ENCODE data around the gene BLCAP. TPM values are rescaled to one million over a fixed set of nuclear protein-coding genes. Genes with fewer than 3 reads are reported as not detected.
A peak's percentile ranks its signal among the peaks of the same experiment; 100 is the strongest.

The BLCAP gene
- polyA plus RNA-seq, 1 donor = 86.6 TPM

- H3K9me3 ChIP-seq (ENCODE audit: control insufficient read depth, low read depth, low read length) = peaks cover 7% of the 10 kb centered on the region
- peaks cover 64% of the 10 kb centered on the region for H3K36me3 ChIP-seq (ENCODE audit: control insufficient read depth, insufficient read depth, low read length)
- 20% methylated on average over 2 of the region's 13 CpGs for WGBS (ENCODE audit: insufficient coverage, low lambda C conversion rate)
- peaks cover 9% of the 10 kb centered on the region for H3K4me1 ChIP-seq (ENCODE audit: control insufficient read depth, insufficient read depth, low read length)
- no peak overlapping the region for H3K4me3 ChIP-seq (ENCODE audit: low read length)
- H3K27ac ChIP-seq (ENCODE audit: low read length) = peak overlapping the region; percentile 25
- H3K27me3 ChIP-seq (ENCODE audit: control insufficient read depth, insufficient read depth, low read length) = no peaks in the 10 kb centered on the region
- DNase-seq = peak in 1 of 2 donors; percentile 61
Measured at GRCh38 chr20:37516811-37517750, 10.6 kb downstream of the BLCAP start.

DNA sequence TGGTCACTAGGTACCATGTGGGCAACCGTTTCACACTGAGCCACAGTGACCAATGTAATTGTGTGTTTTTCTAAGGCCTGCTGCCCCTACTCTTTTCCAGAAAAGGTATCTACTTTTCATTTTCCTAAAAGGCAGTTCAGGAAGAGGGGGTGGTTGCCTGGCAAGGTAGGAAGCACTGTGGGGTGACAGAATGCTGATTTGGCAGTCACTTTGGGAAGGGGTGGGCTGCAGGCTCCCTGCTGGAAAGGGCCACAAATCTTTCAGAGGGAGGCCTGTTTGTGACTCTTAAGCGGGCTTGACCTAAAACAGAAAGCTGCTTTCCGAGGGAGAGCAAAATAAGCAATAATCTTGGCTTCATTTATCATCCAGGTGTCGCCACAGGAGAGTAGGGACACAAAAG, 11.8 kb downstream of the BLCAP start:
- Histone ChIP-seq H3K9me3 (ENCODE audit: control insufficient read depth, low read depth, low read length) (peaks cover under 1% of the 10 kb centered on the region), H3K27ac (ENCODE audit: low read length) (no peak overlapping the region), H3K27me3 (ENCODE audit: control insufficient read depth, insufficient read depth, low read length) (no peaks in the 10 kb centered on the region), H3K4me1 (ENCODE audit: control insufficient read depth, insufficient read depth, low read length) (peaks cover 9% of the 10 kb centered on the region), H3K36me3 (ENCODE audit: control insufficient read depth, insufficient read depth, low read length) (peaks cover 75% of the 10 kb centered on the region), H3K4me3 (ENCODE audit: low read length) (no peak overlapping the region)
- no CpG with 5 or more reads among the region's 4 CpGs for WGBS (ENCODE audit: insufficient coverage, low lambda C conversion rate)
- no peak for DNase-seq

- Histone ChIP-seq H3K36me3 (ENCODE audit: control insufficient read depth, insufficient read depth, low read length) (peaks cover 71% of the 10 kb centered on the region), H3K27me3 (ENCODE audit: control insufficient read depth, insufficient read depth, low read length) (no peaks in the 10 kb centered on the region), H3K9me3 (ENCODE audit: control insufficient read depth, low read depth, low read length) (no peaks in the 10 kb centered on the region), H3K27ac (ENCODE audit: low read length) (no peak overlapping the region), H3K4me1 (ENCODE audit: control insufficient read depth, insufficient read depth, low read length) (peaks cover 9% of the 10 kb centered on the region), H3K4me3 (ENCODE audit: low read length) (no peak overlapping the region)
- WGBS (ENCODE audit: insufficient coverage, low lambda C conversion rate) = no CpG with 5 or more reads among the region's 4 CpGs
- DNase-seq = no peak
Measured at GRCh38 chr20:37513779-37514359, 13.8 kb downstream of the BLCAP start.

GRCh38 chr20:37511610-37512275, 15.9 kb downstream of the BLCAP start:
- H3K27ac ChIP-seq (ENCODE audit: low read length) = no peak overlapping the region
- DNase-seq = no peak
- H3K4me1 ChIP-seq (ENCODE audit: control insufficient read depth, insufficient read depth, low read length) = peaks cover 8% of the 10 kb centered on the region
- 100% methylated on average over 1 of the region's 6 CpGs for WGBS (ENCODE audit: insufficient coverage, low lambda C conversion rate)
- peaks cover 61% of the 10 kb centered on the region for H3K36me3 ChIP-seq (ENCODE audit: control insufficient read depth, insufficient read depth, low read length)
- H3K9me3 ChIP-seq (ENCODE audit: control insufficient read depth, low read depth, low read length) = no peaks in the 10 kb centered on the region
- no peaks in the 10 kb centered on the region for H3K27me3 ChIP-seq (ENCODE audit: control insufficient read depth, insufficient read depth, low read length)
- H3K4me3 ChIP-seq (ENCODE audit: low read length) = no peak overlapping the region

- DNase-seq = no peak
- H3K27me3 ChIP-seq (ENCODE audit: control insufficient read depth, insufficient read depth, low read length) = no peaks in the 10 kb centered on the region
- no peaks in the 10 kb centered on the region for H3K9me3 ChIP-seq (ENCODE audit: control insufficient read depth, low read depth, low read length)
- H3K4me1 ChIP-seq (ENCODE audit: control insufficient read depth, insufficient read depth, low read length) = peaks cover 7% of the 10 kb centered on the region
- WGBS (ENCODE audit: insufficient coverage, low lambda C conversion rate) = no CpG with 5 or more reads among the region's 5 CpGs
- peaks cover 50% of the 10 kb centered on the region for H3K36me3 ChIP-seq (ENCODE audit: control insufficient read depth, insufficient read depth, low read length)
- no peak overlapping the region for H3K4me3 ChIP-seq (ENCODE audit: low read length)
- no peak overlapping the region for H3K27ac ChIP-seq (ENCODE audit: low read length)
Measured at GRCh38 chr20:37510226-37510625, 17.4 kb downstream of the BLCAP start.

DNA sequence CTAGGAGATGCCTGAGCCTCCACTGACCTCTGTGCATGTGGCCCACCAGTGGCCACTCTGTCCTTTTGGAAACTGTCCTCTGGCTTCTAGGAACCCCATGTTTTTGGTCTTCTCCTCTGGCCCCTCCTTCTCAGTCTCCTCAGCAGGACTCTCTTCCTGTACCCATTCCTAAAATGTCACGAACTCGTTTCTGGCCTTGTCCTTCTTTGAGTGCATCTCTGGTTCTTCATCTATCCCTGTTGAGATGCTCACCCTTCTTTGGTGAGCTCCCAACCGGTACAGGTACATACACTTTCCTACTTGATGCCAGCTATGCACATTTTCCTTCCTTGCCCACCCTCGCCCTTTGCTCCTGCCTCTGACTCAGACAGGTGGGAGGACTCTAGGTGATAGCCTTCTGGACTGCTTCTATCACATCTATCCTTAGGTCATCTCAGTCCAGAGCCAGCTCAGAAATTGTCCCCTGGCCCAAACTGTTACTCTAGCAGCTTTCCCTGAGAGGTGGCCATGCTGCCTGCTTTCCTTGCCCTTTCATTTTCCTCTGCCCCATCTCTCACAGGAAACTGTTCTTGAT, 21.4 kb downstream of the BLCAP start:
- WGBS (ENCODE audit: insufficient coverage, low lambda C conversion rate) = 92% methylated on average over 2 of the region's 4 CpGs
- Histone ChIP-seq H3K4me3 (ENCODE audit: low read length) (no peak overlapping the region), H3K36me3 (ENCODE audit: control insufficient read depth, insufficient read depth, low read length) (peaks cover 19% of the 10 kb centered on the region), H3K9me3 (ENCODE audit: control insufficient read depth, low read depth, low read length) (no peaks in the 10 kb centered on the region), H3K4me1 (ENCODE audit: control insufficient read depth, insufficient read depth, low read length) (peaks cover 7% of the 10 kb centered on the region), H3K27me3 (ENCODE audit: control insufficient read depth, insufficient read depth, low read length) (no peaks in the 10 kb centered on the region), H3K27ac (ENCODE audit: low read length) (no peak overlapping the region)
- DNase-seq = peak in 1 of 2 donors; percentile 47

DNA sequence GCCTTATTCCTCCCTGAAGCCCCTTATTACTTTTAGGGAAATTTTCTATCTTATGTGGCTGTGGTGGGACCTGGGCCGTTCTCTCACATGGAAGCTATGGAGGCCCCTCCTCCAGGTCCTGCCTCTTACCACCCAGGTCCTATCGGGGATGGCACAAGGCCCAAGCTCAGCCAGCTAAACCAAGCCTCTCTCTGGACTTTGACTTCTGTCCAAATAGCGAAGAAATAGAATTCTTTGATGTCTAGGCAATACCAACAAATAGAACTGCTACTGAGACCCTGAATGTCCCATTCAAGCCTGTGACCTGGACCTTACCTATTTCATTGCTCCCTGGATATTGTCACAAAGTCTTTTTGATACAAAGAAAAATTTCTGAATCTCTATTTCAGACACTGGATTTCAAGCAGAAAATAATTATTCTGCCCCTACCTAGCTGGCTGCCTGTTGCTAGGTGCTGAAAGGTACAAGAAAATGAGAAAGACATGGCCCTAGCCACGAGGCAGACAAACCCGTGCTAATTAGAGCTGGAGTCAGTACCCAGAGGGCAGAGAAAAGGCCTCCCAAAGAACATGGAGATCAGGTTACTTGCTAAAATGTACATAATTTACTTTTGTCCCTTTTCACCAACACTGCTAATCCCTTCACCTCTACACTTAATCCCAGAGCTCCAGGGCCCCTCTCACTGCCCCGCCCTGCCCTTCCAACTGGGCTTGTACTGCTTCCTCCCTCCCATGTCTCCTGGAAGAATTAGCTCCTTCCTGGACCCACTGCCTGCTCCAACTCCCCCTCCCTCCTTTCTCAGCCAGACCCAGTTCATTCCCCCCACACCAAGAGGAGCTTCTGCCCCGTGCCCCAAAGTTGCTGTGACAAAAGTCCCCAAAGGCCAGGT, 22.2 kb downstream of the BLCAP start:
- WGBS (ENCODE audit: insufficient coverage, low lambda C conversion rate) = no CpG with 5 or more reads among the region's 7 CpGs

GRCh38 chr20:37504404-37505096, 23.1 kb downstream of the BLCAP start:
- Histone ChIP-seq H3K36me3 (ENCODE audit: control insufficient read depth, insufficient read depth, low read length) (peaks cover 13% of the 10 kb centered on the region), H3K4me3 (ENCODE audit: low read length) (no peak overlapping the region), H3K9me3 (ENCODE audit: control insufficient read depth, low read depth, low read length) (no peaks in the 10 kb centered on the region), H3K4me1 (ENCODE audit: control insufficient read depth, insufficient read depth, low read length) (peaks cover 7% of the 10 kb centered on the region), H3K27me3 (ENCODE audit: control insufficient read depth, insufficient read depth, low read length) (no peaks in the 10 kb centered on the region), H3K27ac (ENCODE audit: low read length) (no peak overlapping the region)
- no peak for DNase-seq
- 50% methylated on average over 2 of the region's 3 CpGs for WGBS (ENCODE audit: insufficient coverage, low lambda C conversion rate)

More for the DNA sequence above, 22.2 kb downstream of the BLCAP start:
- no peak for DNase-seq
- H3K27me3 ChIP-seq (ENCODE audit: control insufficient read depth, insufficient read depth, low read length) = no peaks in the 10 kb centered on the region
- no peak overlapping the region for H3K27ac ChIP-seq (ENCODE audit: low read length)
- no peaks in the 10 kb centered on the region for H3K9me3 ChIP-seq (ENCODE audit: control insufficient read depth, low read depth, low read length)
- no peak overlapping the region for H3K4me3 ChIP-seq (ENCODE audit: low read length)
- H3K4me1 ChIP-seq (ENCODE audit: control insufficient read depth, insufficient read depth, low read length) = peaks cover 7% of the 10 kb centered on the region
- peaks cover 13% of the 10 kb centered on the region for H3K36me3 ChIP-seq (ENCODE audit: control insufficient read depth, insufficient read depth, low read length)

DNA sequence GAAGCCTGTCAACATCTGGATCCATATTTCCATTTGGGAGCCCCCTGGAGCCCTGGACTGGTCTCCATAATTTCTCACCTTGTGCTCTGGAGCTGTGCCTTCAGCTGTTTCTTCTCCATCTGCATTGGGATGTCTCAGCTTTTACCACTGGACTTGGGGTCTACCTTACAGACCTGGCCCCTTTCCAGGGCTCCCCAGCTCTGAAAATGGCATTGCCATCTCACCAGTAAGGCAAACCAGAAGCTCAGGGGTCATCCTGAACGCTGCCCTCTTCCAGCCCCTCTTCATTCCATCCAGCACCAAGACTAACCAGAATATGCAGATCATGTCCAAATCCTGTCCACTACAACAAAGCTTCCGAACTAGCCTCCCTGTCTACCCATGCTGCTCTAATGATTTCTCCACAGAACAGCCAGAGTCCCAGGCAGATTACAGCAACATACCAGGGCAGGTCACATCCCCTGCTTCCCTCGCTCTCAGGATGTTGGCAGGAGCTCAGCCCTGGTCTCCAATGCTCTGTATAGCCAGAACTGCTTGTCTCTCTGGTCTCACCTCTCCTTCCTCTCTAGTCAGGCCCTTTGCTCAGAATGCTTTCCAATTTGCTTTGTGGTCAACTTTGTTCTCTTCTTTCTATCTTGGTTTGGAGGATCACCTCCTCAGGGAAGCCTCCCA, 24.3 kb downstream of the BLCAP start:
- WGBS (ENCODE audit: insufficient coverage, low lambda C conversion rate) = no CpG with 5 or more reads among the region's 3 CpGs
- Histone ChIP-seq H3K36me3 (ENCODE audit: control insufficient read depth, insufficient read depth, low read length) (peaks cover 5% of the 10 kb centered on the region), H3K27ac (ENCODE audit: low read length) (no peak overlapping the region), H3K4me3 (ENCODE audit: low read length) (no peak overlapping the region), H3K27me3 (ENCODE audit: control insufficient read depth, insufficient read depth, low read length) (no peaks in the 10 kb centered on the region), H3K4me1 (ENCODE audit: control insufficient read depth, insufficient read depth, low read length) (peaks cover 7% of the 10 kb centered on the region), H3K9me3 (ENCODE audit: control insufficient read depth, low read depth, low read length) (no peaks in the 10 kb centered on the region)
- DNase-seq = no peak

All from large intestine (tissue), 3 donors.